ENCODE data around the gene HOXA3.

HOXA3 gene

GRCh38 chr7:27176962-27177794 is 24.8 kb upstream of the HOXA3 start:
- H3K4me3 ChIP-seq (replicated peaks in 1 of 2; ENCODE audit: low read depth in 2 of 2, low read length in 2 of 2) = no peak overlapping the region
- no peak for TF ChIP-seq CTCF (IDR thresholded peaks at IDR 0.05; ENCODE audit: low read depth, low read length)
- no peak for DNase-seq (ENCODE audit: low read depth in 2 of 2)

GRCh38 chr7:27176524-27176845 is 24.1 kb upstream of the HOXA3 start:
- TF ChIP-seq CTCF (IDR thresholded peaks at IDR 0.05; ENCODE audit: low read depth, low read length) = no peak
- H3K4me3 ChIP-seq (replicated peaks in 1 of 2; ENCODE audit: low read depth in 2 of 2, low read length in 2 of 2) = no peak overlapping the region
- no peak for DNase-seq (ENCODE audit: low read depth in 2 of 2)

GRCh38 chr7:27175626-27176523 is 23.5 kb upstream of the HOXA3 start:
- H3K4me3 ChIP-seq (replicated peaks in 1 of 2; ENCODE audit: low read depth in 2 of 2, low read length in 2 of 2) = no peak overlapping the region
- no peak for TF ChIP-seq CTCF (IDR thresholded peaks at IDR 0.05; ENCODE audit: low read depth, low read length)
- DNase-seq (ENCODE audit: low read depth in 2 of 2) = no peak

- no peak for TF ChIP-seq CTCF (IDR thresholded peaks at IDR 0.05; ENCODE audit: low read depth, low read length)
- DNase-seq (ENCODE audit: low read depth in 2 of 2) = no peak
- no peak overlapping the region for H3K4me3 ChIP-seq (replicated peaks in 1 of 2; ENCODE audit: low read depth in 2 of 2, low read length in 2 of 2)
Observed at GRCh38 chr7:27174874-27175625, 22.7 kb upstream of the HOXA3 start.

- DNase-seq (ENCODE audit: low read depth in 2 of 2) = no peak
- TF ChIP-seq CTCF (IDR thresholded peaks at IDR 0.05; ENCODE audit: low read depth, low read length) = no peak
- H3K4me3 ChIP-seq (replicated peaks in 1 of 2; ENCODE audit: low read depth in 2 of 2, low read length in 2 of 2) = no peak within 1 kb of the TSS
Observed at GRCh38 chr7:27173956-27174873, 21.8 kb upstream of the HOXA3 start, which contains the start of gene HOXA10. Gene HOXA10 (minus strand): TSS chr7:27174320. CDS start chr7:27174306, 14 bp downstream.
